Measurements from ENCODE around the gene EIF2AK2.

DNA sequence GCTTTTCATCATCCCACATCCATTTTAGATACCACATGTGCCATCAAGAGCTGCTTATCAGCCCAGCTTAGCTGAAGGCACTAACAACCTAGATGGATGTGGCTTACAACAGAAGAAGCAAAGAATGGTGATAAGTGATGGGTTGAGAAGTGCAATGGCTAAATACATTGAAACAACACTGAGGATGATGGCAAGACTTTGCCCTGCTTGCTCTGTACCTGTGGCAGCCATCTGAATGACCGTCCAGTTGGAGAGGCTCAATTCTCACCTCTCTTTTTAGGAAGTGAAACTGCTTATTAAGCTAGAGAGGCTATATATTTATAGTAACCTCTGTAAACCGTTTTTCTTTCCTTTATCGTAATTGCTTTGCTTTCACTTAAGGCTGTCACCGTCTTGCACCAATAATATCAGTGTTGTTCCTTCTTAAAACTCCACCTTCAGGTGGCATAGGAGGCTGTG, 66.7 kb downstream of the EIF2AK2 start:
- no peak for TF ChIP-seq CEBPB (IDR thresholded peaks at IDR 0.05)
- no peak for TF ChIP-seq CREB1 (IDR thresholded peaks at IDR 0.05; ENCODE audit: low read depth)
- TF ChIP-seq EP300 (IDR thresholded peaks at IDR 0.05; ENCODE audit: borderline replicate concordance): no peak
- no peak for TF ChIP-seq TEAD4 (IDR thresholded peaks at IDR 0.05)
- no peak for TF ChIP-seq USF1 (IDR thresholded peaks at IDR 0.05)
- TF ChIP-seq MAX (IDR thresholded peaks at IDR 0.05): no peak
